Measurements from ENCODE around the gene MICALL1.
A peak's percentile ranks its signal among the peaks of the same experiment; 100 is the strongest.
"Not testable (repeated sequence)": the region's sequence is repeated elsewhere in the genome, so short reads cannot be mapped to it uniquely, and the experiment has no call there.

The MICALL1 gene

GRCh38 chr22:37930270-37930951 is 24.3 kb downstream of the MICALL1 start:
- peak; percentile 21 for DNase-seq (ENCODE audit: low read depth)

- no peak for DNase-seq (ENCODE audit: low read depth)
Measured at GRCh38 chr22:37930952-37931440, 24.9 kb downstream of the MICALL1 start.

- no peak for DNase-seq (ENCODE audit: low read depth)
Measured at GRCh38 chr22:37931893-37932389, 25.8 kb downstream of the MICALL1 start.

- DNase-seq (ENCODE audit: low read depth), result no peak
Measured at GRCh38 chr22:37932401-37932800, 26.3 kb downstream of the MICALL1 start.

GRCh38 chr22:37932821-37933578 is 26.9 kb downstream of the MICALL1 start:
- DNase-seq (ENCODE audit: low read depth), result no peak

- peak; percentile 74 for DNase-seq (ENCODE audit: low read depth)
Measured at GRCh38 chr22:37933711-37934376, 27.7 kb downstream of the MICALL1 start.

GRCh38 chr22:37940698-37941376 is 34.7 kb downstream of the MICALL1 start:
- no peak for DNase-seq (ENCODE audit: low read depth)

GRCh38 chr22:37942133-37942532 is 36.0 kb downstream of the MICALL1 start:
- no peak for DNase-seq (ENCODE audit: low read depth)

GRCh38 chr22:37943136-37943824 is 37.2 kb downstream of the MICALL1 start:
- DNase-seq (ENCODE audit: low read depth), result no peak

GRCh38 chr22:37943825-37944198 is 37.7 kb downstream of the MICALL1 start:
- DNase-seq (ENCODE audit: low read depth), result no peak

- DNase-seq (ENCODE audit: low read depth), result not testable (repeated sequence)
Measured at GRCh38 chr22:37944423-37944822, 38.3 kb downstream of the MICALL1 start.

- DNase-seq (ENCODE audit: low read depth), result not testable (repeated sequence)
Measured at GRCh38 chr22:37947142-37947795, 41.2 kb downstream of the MICALL1 start.

GRCh38 chr22:37951305-37951704 is 45.2 kb downstream of the MICALL1 start:
- DNase-seq (ENCODE audit: low read depth), result peak; percentile 18

- DNase-seq (ENCODE audit: low read depth), result not testable (repeated sequence)
Measured at GRCh38 chr22:37952629-37953028, 46.5 kb downstream of the MICALL1 start.

- DNase-seq (ENCODE audit: low read depth), result no peak
Measured at GRCh38 chr22:37953062-37953436, 47.0 kb downstream of the MICALL1 start.

- peak; percentile 86 for DNase-seq (ENCODE audit: low read depth)
Measured at GRCh38 chr22:37953437-37954179, 47.5 kb downstream of the MICALL1 start, which contains the start of the genes C22orf23 and POLR2F. C22orf23 (minus strand) TSS chr22:37953601; CDS start chr22:37953149, 452 bp downstream. POLR2F (plus strand) TSS chr22:37953699; CDS start chr22:37953788, 89 bp downstream.

- no peak for DNase-seq (ENCODE audit: low read depth)
Measured at GRCh38 chr22:37954686-37955085, 48.6 kb downstream of the MICALL1 start.

GRCh38 chr22:37955825-37956397 is 49.8 kb downstream of the MICALL1 start:
- DNase-seq (ENCODE audit: low read depth), result not testable (repeated sequence)

- no peak for DNase-seq (ENCODE audit: low read depth)
Measured at GRCh38 chr22:37957232-37957631, 51.1 kb downstream of the MICALL1 start.

All from amniotic epithelial cell (primary cell).